K562 (cell line): ENCODE data around the gene MB21D2. TPM values are rescaled to one million over a fixed set of nuclear protein-coding genes. Genes with fewer than 3 reads are reported as not detected.
"Not testable (repeated sequence)": the region's sequence is repeated elsewhere in the genome, so short reads cannot be mapped to it uniquely, and the experiment has no call there.

ENCODE experiments used
- ATAC-seq: fragments of 200-7000 bp; cut with Tn5 transposase; 3 replicates; pipeline ENCODE4 v1.9.1; 2020; ENCODE audit warnings: moderate library complexity
- BruUV-seq: library from RNA; stranded (reverse); fragments of 400-500 nt; replicated peaks from 2 replicates; lab custom pipeline; 2021; lab: Mats Ljungman, UMichigan
- CTCF ChIA-PET: fragments of 300-600 bp; formaldehyde crosslinking; extraction: SDS; loops from one replicate; lab custom pipeline; 2021; ENCODE audit warnings: low intra/inter-chr PET ratio; lab: Yijun Ruan, JAX
- POLR2A ChIA-PET: fragments of 300-600, 350-650 bp; sonication (Branson Sonifier 250); formaldehyde crosslinking; extraction: SDS; loops from one replicate; lab custom pipeline; 2021; ENCODE audit warnings: antibody characterized with exemption, inconsistent platforms; lab: Yijun Ruan, JAX
- DNase-seq, 4 experiments: peaks; one replicate each; pipeline versions ENCODE4 v3.0.0 to v3.0.0-alpha.2; 2011 to 2018; ENCODE audit warnings: low spot score in 3 of 4, mixed read lengths in 3 of 4; ENCODE audit errors: extremely low read depth in 1 of 4
- FAIRE-seq: peaks from 2 replicates; lab custom pipeline; 2011; peaks lifted over from hg19 to GRCh38; lab: Jason Lieb, UNC
- H2AFZ ChIP-seq: 2 replicates; pipeline ENCODE4 v1.6.0; 2011; ENCODE audit warnings: low read depth, low read length, control low read depth, inconsistent platforms
- H3K27ac ChIP-seq: fragments of 200-600 bp; 3 replicates; pipeline ENCODE4 v1.8.0; 2011; ENCODE audit warnings: low read depth, mild to moderate bottlenecking, control low read depth, inconsistent platforms, low read length, moderate library complexity, mixed read lengths; ENCODE audit errors: extremely low read depth
- H3K27me3 ChIP-seq, 2 experiments: fragments of 300-600 bp in 1 of 2; 2 replicates in 1 of 2; 3 replicates in 1 of 2; pipeline versions ENCODE4 v1.6.0 to v1.8.0; 2011; ENCODE audit warnings: inconsistent platforms in 2 of 2, low read length in 2 of 2, mild to moderate bottlenecking in 1 of 2, mixed read lengths in 1 of 2, moderate library complexity in 1 of 2; ENCODE audit not compliant: control insufficient read depth in 2 of 2, insufficient read depth in 2 of 2
- H3K36me3 ChIP-seq: fragments of 300-600 bp; 3 replicates; pipeline ENCODE4 v1.8.0; 2011; ENCODE audit warnings: mild to moderate bottlenecking, low read length, inconsistent platforms; ENCODE audit not compliant: control insufficient read depth, insufficient read depth
- H3K4me1 ChIP-seq, 2 experiments: fragments of 200-600 bp in 1 of 2; replicated peaks in 1 of 2; 2 replicates in 1 of 2; 3 replicates in 1 of 2; pipeline versions ENCODE4 v1.5.1 to v1.8.0; 2011; ENCODE audit warnings: inconsistent platforms in 2 of 2, low read length in 2 of 2, mild to moderate bottlenecking in 1 of 2, mixed read lengths in 1 of 2, moderate library complexity in 1 of 2; ENCODE audit not compliant: control insufficient read depth in 2 of 2, insufficient read depth in 2 of 2
- H3K4me2 ChIP-seq: 2 replicates; pipeline ENCODE4 v1.6.1; 2011; ENCODE audit warnings: low read length, control low read depth, inconsistent platforms, mixed read lengths; ENCODE audit not compliant: insufficient read depth
- H3K4me3 ChIP-seq: fragments of 200-600 bp; sonication (generic), shearing (Covaris generic); 2 replicates; pipeline ENCODE4 v1.5.1; 2016; ENCODE audit warnings: control low read depth, inconsistent platforms
- H3K79me2 ChIP-seq: fragments of 200-600 bp; 3 replicates; pipeline ENCODE4 v1.8.0; 2011; ENCODE audit warnings: low read length, inconsistent platforms; ENCODE audit not compliant: control insufficient read depth, insufficient read depth
- H3K9ac ChIP-seq, 2 experiments: 2 replicates each; pipeline versions ENCODE4 v1.6.0 to v1.6.1; 2011; ENCODE audit warnings: low read depth in 2 of 2, low read length in 2 of 2, control low read depth in 1 of 2, inconsistent platforms in 1 of 2, mild to moderate bottlenecking in 1 of 2, mixed read lengths in 1 of 2; ENCODE audit not compliant: insufficient read depth in 1 of 2
- H3K9me1 ChIP-seq: one replicate; pipeline ENCODE4 v1.6.0; 2011; ENCODE audit warnings: inconsistent platforms, mild to moderate bottlenecking, low read length, moderate library complexity; ENCODE audit not compliant: control insufficient read depth, insufficient read depth
- H3K9me3 ChIP-seq: replicated peaks from 2 replicates; pipeline ENCODE4 v1.5.1; 2011; ENCODE audit warnings: low read depth, low read length, inconsistent platforms; ENCODE audit not compliant: control insufficient read depth, insufficient read depth
- H4K20me1 ChIP-seq: replicated peaks from 2 replicates; pipeline ENCODE4 v1.6.1; 2011; ENCODE audit warnings: low read length, inconsistent platforms, mixed read lengths; ENCODE audit not compliant: control insufficient read depth, insufficient read depth
- HNRNPL ChIP-seq: fragments of 200-400 bp; formaldehyde crosslinking; IDR thresholded peaks from 2 replicates; pipeline ENCODE4 v1.6.1; 2017; ENCODE audit warnings: low read depth, mild to moderate bottlenecking, low read length
- NRF1 ChIP-seq, 2 experiments: fragments of 450-650 bp; IDR thresholded peaks in 1 of 2; conservative IDR thresholded peaks in 1 of 2; 2 replicates each; pipeline ENCODE4 v1.6.1; 2014; ENCODE audit warnings: mild to moderate bottlenecking in 2 of 2
- PCBP1 ChIP-seq: fragments of 200-400 bp; formaldehyde crosslinking; IDR thresholded peaks from 2 replicates; pipeline ENCODE4 v1.6.1; 2018; ENCODE audit warnings: mild to moderate bottlenecking, low read depth, low read length; ENCODE audit not compliant: poor library complexity, severe bottlenecking
- SP2 ChIP-seq: IDR thresholded peaks from 2 replicates; pipeline ENCODE4 v1.6.1; 2011; ENCODE audit warnings: mild to moderate bottlenecking, low read depth, low read length, moderate library complexity; ENCODE audit not compliant: poor library complexity, severe bottlenecking; ENCODE audit errors: extremely low read depth
- ZNF589 ChIP-seq: fragments of 200-800 bp; sonication (Bioruptor generic); IDR thresholded peaks from 2 replicates; pipeline ENCODE4 v1.6.1; 2016; ENCODE audit warnings: low read depth, missing genetic modification characterization, missing compliant biosample characterization
- ZNF785 ChIP-seq: fragments of 250-450 bp; sonication (Bioruptor Pico); IDR thresholded peaks from 2 replicates; pipeline ENCODE4 v1.4.0; 2020; ENCODE audit warnings: mild to moderate bottlenecking
- WGBS: fragments of 100-300 bp; shearing (Covaris generic); methylation state at CpG from one replicate; pipeline ENCODE4 v1.1.6; 2016; ENCODE audit warnings: low coverage, mixed read lengths; ENCODE audit not compliant: insufficient coverage; ENCODE audit errors: missing lambda C conversion rate; 5-methylcytosine and 5-hydroxymethylcytosine counted together
- in situ Hi-C: fragments of 300-500 bp; cut with MboI; formaldehyde crosslinking; loops from 4 replicates; pipeline ENCODE4 v1.15.0; 2018; ENCODE audit warnings: inconsistent platforms, mixed read lengths
- intact Hi-C: fragments of 100-400 bp; cut with micrococcal nuclease; formaldehyde crosslinking; loops from 2 replicates; pipeline ENCODE4 v1.14.2; 2022
- polyA plus RNA-seq, 8 experiments: library from polyadenylated mRNA; depleted of rRNA in 4 of 8; stranded (reverse) in 5 of 8; unstranded in 3 of 8; fragments of >200 nt; fragmentation: Nextera tagmentation in 2 of 8; fragmentation: Illumina TruSeq in 1 of 8; extraction: Ambion mirVana in 2 of 8; extraction: Trizol in 1 of 8; gene quantifications; 2 replicates each; pipeline versions ENCODE4 v1.2.1 to v1.2.3, GENCODE V29; 2011 to 2014; ENCODE audit warnings: inconsistent platforms in 1 of 8, missing spikeins in 1 of 8
- total RNA-seq, 7 experiments: library from RNA; depleted of rRNA in 6 of 7; stranded (reverse); fragments of >200 nt in 6 of 7; fragmentation: Illumina TruSeq in 2 of 7; extraction: Trizol in 2 of 7; gene quantifications; 2 replicates each; pipeline versions ENCODE4 v1.2.1 to v1.2.3, GENCODE V29; 2011 to 2021; ENCODE audit warnings: low replicate concordance in 1 of 7
- TF ChIP-seq, protein P1 (sequence below): fragments of 250-450 bp; sonication (Bioruptor Pico); IDR thresholded peaks from 2 replicates; pipeline ENCODE4 v1.8.0; 2022; ENCODE audit warnings: moderate library complexity, mild to moderate bottlenecking, inconsistent platforms
- TF ChIP-seq, protein P2 (sequence below): fragments of 450-650 bp; conservative IDR thresholded peaks from 2 replicates; pipeline ENCODE4 v1.6.1; 2016; ENCODE audit warnings: missing genetic modification characterization, low read depth, mild to moderate bottlenecking, missing compliant biosample characterization, moderate library complexity

The MB21D2 gene
- total and polyA plus RNA-seq, 9 of the 15 experiments (the other 6 are each of a cell fraction or from before 2014, with no cell fraction given), result 0.01 TPM; not detected in 8

DNA sequence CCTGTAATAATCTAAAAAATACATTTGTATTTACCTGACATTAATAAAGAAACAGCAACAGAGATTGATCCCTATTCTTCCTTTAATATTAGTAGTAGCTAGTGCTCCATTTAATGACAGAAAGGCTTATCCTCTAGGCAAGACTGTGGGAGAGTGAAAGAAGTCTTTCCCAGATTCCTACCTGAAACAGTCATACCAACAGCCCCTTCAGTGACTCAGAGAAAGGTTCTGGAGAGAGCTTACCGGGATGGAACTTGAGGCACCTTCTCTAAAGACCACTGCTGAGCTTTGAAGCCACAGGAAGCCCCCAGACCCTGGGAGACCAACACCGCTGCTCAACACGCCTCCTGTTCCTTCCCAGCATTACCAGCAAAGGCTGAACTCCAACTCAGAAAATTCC lies 123.4 kb downstream of the MB21D2 start:
- Histone ChIP-seq H3K4me2 (no peak overlapping the region), H3K4me3 (no peak overlapping the region), H3K9me3 (no peaks in the 10 kb centered on the region), H3K9me1 (no peaks in the 10 kb centered on the region), H3K27ac (no peak overlapping the region), H3K36me3 (no peaks in the 10 kb centered on the region), H2AFZ (no peak overlapping the region), H3K9ac (no peak overlapping the region), H3K27me3 (no peaks in the 10 kb centered on the region), H4K20me1 (no peaks in the 10 kb centered on the region), H3K4me1 (no peaks in the 10 kb centered on the region), H3K79me2 (no peaks in the 10 kb centered on the region)
- intact Hi-C loops, result no loop called here
- ChIA-PET POLR2A (no interaction called here), CTCF (no interaction called here)
- BruUV-seq, result no TSS peak
- DNase-seq (no peak), FAIRE-seq (no peak), ATAC-seq (no peak)
- in situ Hi-C loops, result no loop called here
- TF ChIP-seq NRF1 (conservative IDR thresholded peaks at IDR 0.05 in 1 of 2, IDR thresholded peaks at IDR 0.05 in 1 of 2) (no peak), PCBP1 (no peak), ZNF785 (CRISPR knock-in tag) (no peak), ZNF589 (CRISPR knock-in tag) (no peak), SP2 (no peak), HNRNPL (no peak)
- TF ChIP-seq, protein P1, sequence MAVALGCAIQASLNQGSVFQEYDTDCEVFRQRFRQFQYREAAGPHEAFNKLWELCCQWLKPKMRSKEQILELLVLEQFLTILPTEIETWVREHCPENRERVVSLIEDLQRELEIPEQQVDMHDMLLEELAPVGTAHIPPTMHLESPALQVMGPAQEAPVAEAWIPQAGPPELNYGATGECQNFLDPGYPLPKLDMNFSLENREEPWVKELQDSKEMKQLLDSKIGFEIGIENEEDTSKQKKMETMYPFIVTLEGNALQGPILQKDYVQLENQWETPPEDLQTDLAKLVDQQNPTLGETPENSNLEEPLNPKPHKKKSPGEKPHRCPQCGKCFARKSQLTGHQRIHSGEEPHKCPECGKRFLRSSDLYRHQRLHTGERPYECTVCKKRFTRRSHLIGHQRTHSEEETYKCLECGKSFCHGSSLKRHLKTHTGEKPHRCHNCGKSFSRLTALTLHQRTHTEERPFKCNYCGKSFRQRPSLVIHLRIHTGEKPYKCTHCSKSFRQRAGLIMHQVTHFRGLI (CRISPR knock-in tag), result no peak
- TF ChIP-seq, protein P2, sequence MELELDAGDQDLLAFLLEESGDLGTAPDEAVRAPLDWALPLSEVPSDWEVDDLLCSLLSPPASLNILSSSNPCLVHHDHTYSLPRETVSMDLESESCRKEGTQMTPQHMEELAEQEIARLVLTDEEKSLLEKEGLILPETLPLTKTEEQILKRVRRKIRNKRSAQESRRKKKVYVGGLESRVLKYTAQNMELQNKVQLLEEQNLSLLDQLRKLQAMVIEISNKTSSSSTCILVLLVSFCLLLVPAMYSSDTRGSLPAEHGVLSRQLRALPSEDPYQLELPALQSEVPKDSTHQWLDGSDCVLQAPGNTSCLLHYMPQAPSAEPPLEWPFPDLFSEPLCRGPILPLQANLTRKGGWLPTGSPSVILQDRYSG (tag), result no peak
- 0% methylated on average over 3 of the region's 3 CpGs for WGBS

DNA sequence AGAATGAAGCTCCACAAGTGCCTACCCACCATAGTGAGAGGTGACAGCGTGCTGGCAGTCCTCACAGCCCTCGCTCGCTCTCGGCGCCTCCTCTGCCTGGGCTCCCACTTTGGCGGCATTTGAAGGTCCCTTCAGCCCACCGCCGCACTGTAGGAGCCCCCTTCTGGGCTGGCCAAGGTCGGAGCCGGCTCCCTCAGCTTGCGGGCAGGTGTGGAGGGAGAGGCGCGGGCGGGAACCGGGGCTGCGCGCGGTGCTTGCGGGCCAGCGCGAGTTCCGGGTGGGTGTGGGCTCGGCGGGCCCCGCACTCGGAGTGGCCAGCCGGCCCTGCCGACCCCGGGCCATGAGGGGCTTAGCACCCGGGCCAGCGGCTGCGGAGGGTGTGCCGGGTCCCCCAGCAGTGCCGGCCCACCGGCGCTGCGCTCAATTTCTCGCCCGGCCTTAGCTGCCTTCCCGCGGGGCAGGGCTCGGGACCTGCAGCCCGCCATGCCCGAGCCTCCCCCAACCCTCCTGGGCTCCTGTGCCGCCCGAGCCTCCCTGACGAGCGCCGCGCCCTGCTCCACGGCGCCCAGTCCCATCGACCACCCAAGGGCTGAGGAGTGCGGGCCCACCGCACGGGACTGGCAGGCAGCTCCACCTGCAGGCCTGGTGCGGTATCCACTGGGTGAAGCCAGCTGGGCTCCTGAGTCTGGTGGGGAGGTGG lies 128.7 kb downstream of the MB21D2 start:
- ATAC-seq, H3K9me1 ChIP-seq, intact Hi-C loops, H4K20me1 ChIP-seq, in situ Hi-C loops, H3K4me1 ChIP-seq, H3K9me3 ChIP-seq, H3K9ac ChIP-seq, FAIRE-seq, H3K27me3 ChIP-seq, H3K79me2 ChIP-seq, DNase-seq, H3K4me3 ChIP-seq, POLR2A ChIA-PET, H3K27ac ChIP-seq, BruUV-seq, H3K4me2 ChIP-seq, H2AFZ ChIP-seq, H3K36me3 ChIP-seq, CTCF ChIA-PET: not testable (repeated sequence)
- 7% methylated on average over 32 of the region's 57 CpGs for WGBS
